Thyroid gland (tissue), 4 donors: ENCODE results near the gene AMY2B.

Experiments used
- CTCF ChIP-seq, 6 experiments: fragments of 200-600 bp in 3 of 6; fragments of 450-650 bp in 3 of 6; sonication (generic) in 3 of 6; IDR thresholded peaks; one replicate each; pipeline ENCODE4 v1.5.1; 2016 to 2019; ENCODE audit warnings: antibody characterized with exemption in 6 of 6, mild to moderate bottlenecking in 2 of 6, inconsistent platforms in 1 of 6, moderate library complexity in 1 of 6
- POLR2A ChIP-seq, 2 donors: fragments of 450-650 bp; IDR thresholded peaks; one replicate each; pipeline ENCODE4 v1.6.1; 2017; ENCODE audit warnings: antibody characterized with exemption in 2 of 2, mild to moderate bottlenecking in 2 of 2, moderate library complexity in 1 of 2

GRCh38 chr1:103547840-103548239 lies 23.5 kb upstream of the AMY2B start:
- TF ChIP-seq CTCF (IDR thresholded peaks at IDR 0.05) (no peak), POLR2A (IDR thresholded peaks at IDR 0.05) (no peak)
